CD4-positive, CD25-positive, alpha-beta regulatory T cell (primary cell): ENCODE data around the gene HMG20B. TPM values are rescaled to one million over a fixed set of nuclear protein-coding genes. Genes with fewer than 3 reads are reported as not detected.

Experiments used
- ATAC-seq, 2 donors: fragments of 150-1000 bp; cut with Tn5 transposase; one replicate each; pipeline ENCODE4 v1.10.0; 2021; ENCODE audit warnings: low read depth in 2 of 2, moderate number of reproducible peaks in 2 of 2, moderate library complexity in 1 of 2
- DNase-seq, 3 donors: peaks; one replicate each; pipeline versions ENCODE4 v3.0.0 to v3.0.0-alpha.2; 2012 to 2022; ENCODE audit warnings: mixed read lengths in 1 of 3
- H3K27ac ChIP-seq: one replicate; pipeline ENCODE4 v1.7.0; 2013; ENCODE audit warnings: mild to moderate bottlenecking, low read length; ENCODE audit not compliant: insufficient read depth, poor library complexity, severe bottlenecking
- H3K27me3 ChIP-seq: one replicate; pipeline ENCODE4 v1.7.0; 2013; ENCODE audit warnings: low read length; ENCODE audit not compliant: control insufficient read depth, insufficient read depth
- H3K36me3 ChIP-seq: one replicate; pipeline ENCODE4 v1.7.0; 2013; ENCODE audit warnings: mild to moderate bottlenecking, low read length, moderate library complexity; ENCODE audit not compliant: control insufficient read depth, insufficient read depth
- H3K4me1 ChIP-seq: 2 replicates; pipeline ENCODE4 v1.7.0; 2013; ENCODE audit warnings: mild to moderate bottlenecking, low read length; ENCODE audit not compliant: insufficient read depth, control insufficient read depth, poor library complexity, severe bottlenecking
- H3K4me3 ChIP-seq: one replicate; pipeline ENCODE4 v1.7.0; 2013; ENCODE audit warnings: low read depth, mild to moderate bottlenecking, low read length, moderate library complexity
- H3K9me3 ChIP-seq, 2 experiments: 1 replicate in 1 of 2; 2 replicates in 1 of 2; pipeline ENCODE4 v1.7.0; 2013; ENCODE audit warnings: low read length in 2 of 2, mild to moderate bottlenecking in 1 of 2, moderate library complexity in 1 of 2; ENCODE audit not compliant: control insufficient read depth in 2 of 2
- H3K27ac Mint-ChIP-seq, 3 donors: one replicate each; pipeline ENCODE4 v1.8.0; 2020 to 2022; ENCODE audit warnings: mild to moderate bottlenecking in 3 of 3, mixed read lengths in 3 of 3, moderate library complexity in 2 of 3
- H3K27me3 Mint-ChIP-seq: one replicate; pipeline ENCODE4 v1.8.0; 2022; ENCODE audit warnings: mild to moderate bottlenecking, mixed read lengths
- H3K36me3 Mint-ChIP-seq: one replicate; pipeline ENCODE4 v1.8.0; 2020; ENCODE audit warnings: mixed read lengths
- H3K4me1 Mint-ChIP-seq, 4 donors: one replicate each; pipeline ENCODE4 v1.8.0; 2020 to 2022; ENCODE audit warnings: mixed read lengths in 4 of 4, mild to moderate bottlenecking in 1 of 4
- H3K4me3 Mint-ChIP-seq, 4 donors: one replicate each; pipeline ENCODE4 v1.8.0; 2020 to 2022; ENCODE audit warnings: mild to moderate bottlenecking in 4 of 4, mixed read lengths in 4 of 4, moderate library complexity in 3 of 4
- H3K9me3 Mint-ChIP-seq, 7 donors: one replicate each; pipeline ENCODE4 v1.8.0; 2020 to 2022; ENCODE audit warnings: mixed read lengths in 7 of 7, mild to moderate bottlenecking in 3 of 7, moderate library complexity in 2 of 7
- polyA plus RNA-seq, 4 donors: library from polyadenylated mRNA; unstranded; fragments of 300-500 nt; fragmentation: Illumina TruSeq; gene quantifications; one replicate each; pipeline ENCODE4 v1.2.3, GENCODE V29; 2021
- total RNA-seq: library from RNA; stranded (reverse); gene quantifications from one replicate; pipeline ENCODE4 v1.2.3, GENCODE V29; 2022

Gene HMG20B
- total and polyA plus RNA-seq, 5 donors from 2014 or later: 35.4 to 49.3 (median 42.6) TPM

DNA sequence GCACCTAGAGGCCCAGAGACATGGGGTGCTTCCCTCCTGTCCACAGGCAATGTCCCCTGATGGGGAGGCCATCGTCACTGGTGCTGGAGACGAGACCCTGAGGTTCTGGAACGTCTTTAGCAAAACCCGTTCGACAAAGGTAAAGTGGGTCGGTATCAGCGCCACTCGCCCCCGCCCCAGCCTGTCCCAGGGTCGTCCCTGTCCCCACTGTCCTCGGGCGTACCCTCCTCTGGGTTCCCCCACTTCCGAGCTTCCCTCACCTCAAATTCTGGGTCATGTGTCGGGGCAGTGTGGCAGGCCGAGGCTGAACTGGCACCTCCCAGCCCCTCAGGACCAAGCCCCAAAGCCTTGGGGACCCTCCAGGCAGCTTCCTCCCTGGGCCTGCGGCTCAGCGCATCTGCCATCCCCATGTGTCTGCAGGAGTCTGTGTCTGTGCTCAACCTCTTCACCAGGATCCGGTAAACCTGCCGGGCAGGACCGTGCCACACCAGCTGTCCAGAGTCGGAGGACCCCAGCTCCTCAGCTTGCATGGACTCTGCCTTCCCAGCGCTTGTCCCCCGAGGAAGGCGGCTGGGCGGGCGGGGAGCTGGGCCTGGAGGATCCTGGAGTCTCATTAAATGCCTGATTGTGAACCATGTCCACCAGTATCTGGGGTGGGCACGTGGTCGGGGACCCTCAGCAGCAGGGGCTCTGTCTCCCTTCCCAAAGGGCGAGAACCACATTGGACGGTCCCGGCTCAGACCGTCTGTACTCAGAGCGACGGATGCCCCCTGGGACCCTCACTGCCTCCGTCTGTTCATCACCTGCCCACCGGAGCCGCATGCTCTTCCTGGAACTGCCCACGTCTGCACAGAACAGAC lies 38.1 kb upstream of the HMG20B start:
- Histone ChIP-seq H3K9me3 (no peaks in the 10 kb centered on the region), H3K36me3 (peaks cover 44% of the 10 kb centered on the region), H3K27ac (no peak overlapping the region), H3K4me3 (no peak overlapping the region), H3K27me3 (no peaks in the 10 kb centered on the region), H3K4me1 (no peaks in the 10 kb centered on the region)
- no peak overlapping the region for H3K27ac Mint-ChIP-seq
- H3K36me3 Mint-ChIP-seq: peaks cover 7% of the 10 kb centered on the region
- DNase-seq: no peak
- peaks cover 0 to 2% (median 0%) of the 10 kb centered on the region in 4 donors for H3K4me1 Mint-ChIP-seq
- H3K4me3 Mint-ChIP-seq: no peak overlapping the region
- no peak for ATAC-seq
- no peaks in the 10 kb centered on the region for H3K9me3 Mint-ChIP-seq
- no peaks in the 10 kb centered on the region for H3K27me3 Mint-ChIP-seq

- Histone ChIP-seq H3K36me3 (peaks cover 44% of the 10 kb centered on the region), H3K9me3 (no peaks in the 10 kb centered on the region), H3K27me3 (no peaks in the 10 kb centered on the region), H3K4me3 (no peak overlapping the region), H3K27ac (no peak overlapping the region), H3K4me1 (no peaks in the 10 kb centered on the region)
- Mint-ChIP-seq H3K27me3 (no peaks in the 10 kb centered on the region), H3K36me3 (peaks cover 8% of the 10 kb centered on the region), H3K27ac (no peak overlapping the region), H3K9me3 (no peaks in the 10 kb centered on the region), H3K4me1 (peaks cover 0 to 2% (median 0%) of the 10 kb centered on the region in 4 donors), H3K4me3 (no peak overlapping the region)
- ATAC-seq (no peak), DNase-seq (no peak)
These were observed 37.6 kb upstream of the HMG20B start for GRCh38 chr19:3535235-3535535.

DNA sequence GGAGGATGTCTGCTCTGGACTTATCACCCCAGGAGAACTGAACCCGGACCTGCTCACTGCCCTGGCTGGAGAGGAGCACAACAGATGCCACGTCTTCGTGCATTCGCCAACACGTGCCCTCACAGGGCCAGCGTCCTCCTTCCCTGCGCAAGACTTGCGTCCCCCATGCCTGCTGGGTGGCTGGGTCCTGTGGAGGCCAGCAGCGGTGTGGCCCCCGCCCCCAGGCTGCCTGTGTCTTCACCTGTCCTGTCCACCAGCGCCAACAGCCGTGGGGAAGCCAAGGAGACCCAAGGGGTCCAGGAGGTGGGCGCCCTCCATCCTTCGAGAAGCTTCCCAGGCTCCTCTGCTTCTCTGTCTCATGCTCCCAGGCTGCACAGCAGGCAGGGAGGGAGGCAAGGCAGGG lies 37.2 kb upstream of the HMG20B start:
- no peak overlapping the region for H3K4me3 Mint-ChIP-seq
- ATAC-seq: no peak
- H3K9me3 Mint-ChIP-seq: no peaks in the 10 kb centered on the region
- no peaks in the 10 kb centered on the region for H3K9me3 ChIP-seq
- H3K27me3 Mint-ChIP-seq: no peaks in the 10 kb centered on the region
- no peak overlapping the region for H3K4me3 ChIP-seq
- no peaks in the 10 kb centered on the region for H3K4me1 ChIP-seq
- DNase-seq: no peak
- no peak overlapping the region for H3K27ac Mint-ChIP-seq
- H3K36me3 ChIP-seq: peaks cover 42% of the 10 kb centered on the region
- H3K27me3 ChIP-seq: no peaks in the 10 kb centered on the region
- H3K4me1 Mint-ChIP-seq: peaks cover 0 to 2% (median 0%) of the 10 kb centered on the region in 4 donors
- peaks cover 8% of the 10 kb centered on the region for H3K36me3 Mint-ChIP-seq
- no peak overlapping the region for H3K27ac ChIP-seq

DNA sequence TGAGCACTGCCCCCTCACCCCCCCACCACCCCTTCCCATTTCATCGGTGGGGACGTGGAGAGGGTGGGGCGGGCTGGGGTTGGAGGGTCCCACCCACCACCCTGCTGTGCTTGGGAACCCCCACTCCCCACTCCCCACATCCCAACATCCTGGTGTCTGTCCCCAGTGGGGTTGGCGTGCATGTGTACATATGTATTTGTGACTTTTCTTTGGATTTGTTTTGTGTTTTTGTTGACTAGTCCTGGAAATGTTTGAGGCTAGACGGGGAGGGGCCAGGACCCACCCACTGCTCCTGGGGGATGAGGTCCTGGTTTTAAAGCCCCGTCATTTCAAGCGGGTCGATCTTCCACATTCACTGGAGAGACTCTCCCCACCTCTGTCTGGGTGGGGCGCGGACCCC lies 36.8 kb upstream of the HMG20B start:
- H3K36me3 ChIP-seq: peaks cover 38% of the 10 kb centered on the region
- no peak for DNase-seq
- peaks cover 0 to 2% (median 0%) of the 10 kb centered on the region in 4 donors for H3K4me1 Mint-ChIP-seq
- H3K27me3 ChIP-seq: no peaks in the 10 kb centered on the region
- no peaks in the 10 kb centered on the region for H3K27me3 Mint-ChIP-seq
- no peaks in the 10 kb centered on the region for H3K4me1 ChIP-seq
- H3K36me3 Mint-ChIP-seq: peaks cover 8% of the 10 kb centered on the region
- no peak overlapping the region for H3K27ac Mint-ChIP-seq
- H3K4me3 Mint-ChIP-seq: no peak overlapping the region
- H3K4me3 ChIP-seq: no peak overlapping the region
- H3K9me3 Mint-ChIP-seq: no peaks in the 10 kb centered on the region
- H3K27ac ChIP-seq: no peak overlapping the region
- ATAC-seq: no peak
- no peaks in the 10 kb centered on the region for H3K9me3 ChIP-seq

DNA sequence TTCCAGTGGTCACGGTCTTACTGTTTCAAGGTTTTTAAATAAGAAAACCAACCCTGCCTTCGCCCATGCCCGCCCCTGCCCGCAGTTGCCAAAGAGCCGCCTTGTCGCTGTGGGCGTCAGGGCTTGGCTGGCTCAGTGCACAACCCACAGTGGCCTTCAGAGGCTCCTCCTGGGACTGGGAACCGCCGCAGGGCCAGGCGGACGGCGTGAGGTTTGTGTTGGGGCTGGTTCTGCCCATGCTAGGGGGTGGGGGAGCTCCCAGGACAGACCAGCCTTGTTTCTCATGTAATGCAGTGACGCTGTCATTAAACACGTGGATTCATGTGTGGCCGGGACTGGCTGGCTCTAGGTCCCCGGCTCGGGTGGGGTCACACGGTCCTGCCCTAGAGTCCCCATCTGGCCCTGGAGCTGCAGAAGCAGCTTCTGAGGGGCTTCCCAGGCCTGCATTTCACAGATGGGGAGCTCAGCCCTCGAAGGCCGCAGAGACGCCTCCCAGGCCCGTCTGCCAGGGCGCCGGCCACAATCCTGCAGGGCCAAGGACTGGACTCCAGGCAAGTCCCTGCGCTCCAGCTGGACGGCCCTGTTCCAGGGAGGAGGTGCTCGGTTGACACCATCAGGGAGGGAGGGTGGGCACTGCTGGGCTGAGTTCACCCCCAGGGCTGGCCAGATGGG lies 36.2 kb upstream of the HMG20B start:
- DNase-seq (no peak), ATAC-seq (no peak)
- Histone ChIP-seq H3K36me3 (peaks cover 32% of the 10 kb centered on the region), H3K27ac (no peak overlapping the region), H3K9me3 (no peaks in the 10 kb centered on the region), H3K4me3 (no peak overlapping the region), H3K27me3 (no peaks in the 10 kb centered on the region), H3K4me1 (no peaks in the 10 kb centered on the region)
- peaks cover 8% of the 10 kb centered on the region for H3K36me3 Mint-ChIP-seq
- H3K4me3 Mint-ChIP-seq: no peak overlapping the region
- no peak overlapping the region for H3K27ac Mint-ChIP-seq
- H3K4me1 Mint-ChIP-seq: peaks cover 0 to 2% (median 0%) of the 10 kb centered on the region in 4 donors
- no peaks in the 10 kb centered on the region for H3K27me3 Mint-ChIP-seq
- H3K9me3 Mint-ChIP-seq: no peaks in the 10 kb centered on the region

GRCh38 chr19:3537101-3537437 lies 35.7 kb upstream of the HMG20B start:
- Mint-ChIP-seq H3K27ac (peak overlapping the region in 1 of 3 donors; percentile 56), H3K4me1 (peaks cover 0 to 2% (median 0%) of the 10 kb centered on the region in 4 donors), H3K4me3 (no peak overlapping the region), H3K36me3 (peaks cover 8% of the 10 kb centered on the region), H3K27me3 (no peaks in the 10 kb centered on the region), H3K9me3 (no peaks in the 10 kb centered on the region)
- H3K4me1 ChIP-seq: no peaks in the 10 kb centered on the region
- peaks cover 30% of the 10 kb centered on the region for H3K36me3 ChIP-seq
- H3K9me3 ChIP-seq: no peaks in the 10 kb centered on the region
- no peak overlapping the region for H3K27ac ChIP-seq
- ATAC-seq (no peak), DNase-seq (no peak)
- no peak overlapping the region for H3K4me3 ChIP-seq
- H3K27me3 ChIP-seq: no peaks in the 10 kb centered on the region

GRCh38 chr19:3537438-3538240 lies 35.1 kb upstream of the HMG20B start:
- peak in 1 of 2 donors; percentile 13 for ATAC-seq

More at GRCh38 chr19:3537438-3538240, 35.1 kb upstream of the HMG20B start:
- DNase-seq: no peak
- H3K4me3 Mint-ChIP-seq: peak overlapping the region in 1 of 4 donors; percentile 74
- H3K27me3 Mint-ChIP-seq: no peaks in the 10 kb centered on the region
- no peak overlapping the region for H3K27ac ChIP-seq
- H3K9me3 Mint-ChIP-seq: no peaks in the 10 kb centered on the region
- no peaks in the 10 kb centered on the region for H3K27me3 ChIP-seq
- peak overlapping the region in 1 of 3 donors; percentile 56 for H3K27ac Mint-ChIP-seq
- no peak overlapping the region for H3K4me3 ChIP-seq
- H3K9me3 ChIP-seq: no peaks in the 10 kb centered on the region
- peaks cover 8% of the 10 kb centered on the region for H3K36me3 Mint-ChIP-seq
- H3K4me1 Mint-ChIP-seq: peaks cover 0 to 2% (median 0%) of the 10 kb centered on the region in 4 donors
- H3K4me1 ChIP-seq: no peaks in the 10 kb centered on the region
- peaks cover 27% of the 10 kb centered on the region for H3K36me3 ChIP-seq
